Transverse colon (tissue), 4 donors: Measurements from ENCODE around the gene KRTAP10-6. TPM values are rescaled to one million over a fixed set of nuclear protein-coding genes. Genes with fewer than 3 reads are reported as not detected.
A peak's percentile ranks its signal among the peaks of the same experiment; 100 is the strongest.

Experiments
- DNase-seq: peaks from one replicate; pipeline ENCODE4 v3.0.0-alpha.2; 2019
- H3K27ac ChIP-seq, 4 donors: fragments of 200-600 bp; sonication (generic); 2 replicates each; pipeline ENCODE4 v1.5.1; 2016 to 2018; ENCODE audit warnings: inconsistent platforms in 4 of 4
- H3K27me3 ChIP-seq: fragments of 200-600 bp; sonication (generic); 2 replicates; pipeline ENCODE4 v1.5.1; 2017; ENCODE audit warnings: inconsistent platforms
- H3K36me3 ChIP-seq, 4 donors: fragments of 200-600 bp; sonication (generic); 2 replicates each; pipeline ENCODE4 v1.5.1; 2017 to 2019; ENCODE audit warnings: inconsistent platforms in 4 of 4
- H3K4me1 ChIP-seq, 4 donors: fragments of 200-600 bp; sonication (generic); 2 replicates each; pipeline ENCODE4 v1.5.1; 2017 to 2020; ENCODE audit warnings: inconsistent platforms in 4 of 4
- H3K4me3 ChIP-seq, 4 donors: fragments of 200-600 bp; sonication (generic); 1 replicate in 1 of 4; 2 replicates in 3 of 4; pipeline versions ENCODE4 v1.5.1 to v1.6.1; 2017 to 2019; ENCODE audit warnings: inconsistent platforms in 4 of 4
- H3K9me3 ChIP-seq, 2 donors: fragments of 200-600 bp; sonication (generic); 2 replicates each; pipeline ENCODE4 v1.5.1; 2017 to 2019; ENCODE audit warnings: inconsistent platforms in 2 of 2
- CTCF ChIP-seq, 5 experiments: fragments of 200-600 bp in 3 of 5; fragments of 450-650 bp in 2 of 5; sonication (generic) in 3 of 5; IDR thresholded peaks; 1 replicate in 2 of 5; 2 replicates in 3 of 5; pipeline ENCODE4 v1.5.1; 2016 to 2017; ENCODE audit warnings: antibody characterized with exemption in 5 of 5, inconsistent platforms in 3 of 5, mild to moderate bottlenecking in 2 of 5, moderate library complexity in 1 of 5
- EP300 ChIP-seq: sonication (generic); formaldehyde crosslinking; IDR thresholded peaks from one replicate; pipeline ENCODE4 v1.6.1; 2017; ENCODE audit warnings: antibody characterized with exemption, low read depth
- POLR2A ChIP-seq: fragments of 450-650 bp; IDR thresholded peaks from one replicate; pipeline ENCODE4 v1.6.1; 2016; ENCODE audit warnings: antibody characterized with exemption, mild to moderate bottlenecking, moderate library complexity
- POLR2AphosphoS5 ChIP-seq, 3 donors: sonication (generic); formaldehyde crosslinking; IDR thresholded peaks; one replicate each; pipeline ENCODE4 v1.6.1; 2016; ENCODE audit warnings: antibody characterized with exemption in 3 of 3
- WGBS, 2 donors: methylation state at CpG; one replicate each; pipeline ENCODE4 v1.1.5; 2018; ENCODE audit warnings: low coverage in 1 of 2; 5-methylcytosine and 5-hydroxymethylcytosine counted together
- in situ Hi-C, 4 donors: fragments of 200-750 bp; cut with MboI; loops; one replicate each; pipeline versions ENCODE4 v1.15.0 to v1.15.1; 2017; ENCODE audit warnings: low sequenced_read_pairs in 3 of 4, low pct_ligation_motif_present in 1 of 4, low pct_unique_long_range_greater_than_20kb in 1 of 4
- intact Hi-C: fragments of 100-400 bp; cut with DNase I; formaldehyde crosslinking; loops from one replicate; pipeline ENCODE4 v1.15.1; 2023; ENCODE audit warnings: low total_unique reads
- total RNA-seq, 4 donors: library from RNA; depleted of rRNA; stranded (reverse); fragments of >200 nt; gene quantifications; one replicate each; pipeline ENCODE4 v1.1.0, GENCODE V29; 2016

Gene KRTAP10-6
- total RNA-seq, 4 donors from 2014 or later = not detected

GRCh38 chr21:44625756-44626155 is 33.5 kb upstream of the KRTAP10-6 start:
- in situ Hi-C loops = no loop called here
- no peak for DNase-seq
- peaks cover 11% of the 10 kb centered on the region for H3K27me3 ChIP-seq
- WGBS, 2 donors = 82 to 85% methylated on average over 5 to 7 of the region's 7 CpGs
- intact Hi-C loops = no loop called here
- H3K4me3 ChIP-seq = no peak overlapping the region
- H3K36me3 ChIP-seq = no peaks in the 10 kb centered on the region
- TF ChIP-seq EP300 = no peak
- no peak for TF ChIP-seq POLR2AphosphoS5 (IDR thresholded peaks at IDR 0.05)
- no peak for TF ChIP-seq CTCF (IDR thresholded peaks at IDR 0.05)
- TF ChIP-seq POLR2A = no peak
- H3K4me1 ChIP-seq = no peaks in the 10 kb centered on the region
- H3K9me3 ChIP-seq = peaks cover 9 to 20% of the 10 kb centered on the region in 2 donors
- H3K27ac ChIP-seq = no peak overlapping the region

- no peaks in the 10 kb centered on the region for H3K36me3 ChIP-seq
- in situ Hi-C loops (no loop called here), intact Hi-C loops (no loop called here)
- peaks cover 0 to 3% (median 0%) of the 10 kb centered on the region in 4 donors for H3K4me1 ChIP-seq
- peaks cover 9 to 27% of the 10 kb centered on the region in 2 donors for H3K9me3 ChIP-seq
- peaks cover 5% of the 10 kb centered on the region for H3K27me3 ChIP-seq
- TF ChIP-seq POLR2A (no peak), EP300 (no peak), CTCF (IDR thresholded peaks at IDR 0.05) (no peak), POLR2AphosphoS5 (IDR thresholded peaks at IDR 0.05) (no peak)
- no peak overlapping the region for H3K4me3 ChIP-seq
- H3K27ac ChIP-seq = no peak overlapping the region
- no peak for DNase-seq
Measured at GRCh38 chr21:44623575-44623974, 31.3 kb upstream of the KRTAP10-6 start.

- in situ Hi-C loops = no loop called here
- intact Hi-C loops = no loop called here
- H3K4me3 ChIP-seq = no peak overlapping the region
- 86 to 92% methylated on average over 6 of the region's 6 CpGs for WGBS, 2 donors
- H3K27ac ChIP-seq = no peak overlapping the region
- H3K4me1 ChIP-seq = peaks cover 0 to 3% (median 0%) of the 10 kb centered on the region in 4 donors
- H3K27me3 ChIP-seq = no peaks in the 10 kb centered on the region
- no peaks in the 10 kb centered on the region for H3K36me3 ChIP-seq
- peaks cover 9 to 26% of the 10 kb centered on the region in 2 donors for H3K9me3 ChIP-seq
- DNase-seq = no peak
- TF ChIP-seq POLR2AphosphoS5 (IDR thresholded peaks at IDR 0.05) (no peak), POLR2A (no peak), CTCF (IDR thresholded peaks at IDR 0.05) (no peak), EP300 (no peak)
Measured at GRCh38 chr21:44619886-44620285, 27.6 kb upstream of the KRTAP10-6 start.

GRCh38 chr21:44618909-44619308 is 26.6 kb upstream of the KRTAP10-6 start:
- peaks cover 0 to 3% (median 0%) of the 10 kb centered on the region in 4 donors for H3K4me1 ChIP-seq
- no peaks in the 10 kb centered on the region for H3K36me3 ChIP-seq
- intact Hi-C loops (no loop called here), in situ Hi-C loops (no loop called here)
- peak overlapping the region in 2 of 4 donors; percentile 3 to 9 for H3K27ac ChIP-seq
- no peak for DNase-seq
- TF ChIP-seq CTCF (IDR thresholded peaks at IDR 0.05) = no peak
- no peak for TF ChIP-seq EP300
- no peak for TF ChIP-seq POLR2A
- no peak for TF ChIP-seq POLR2AphosphoS5 (IDR thresholded peaks at IDR 0.05)
- no peaks in the 10 kb centered on the region for H3K27me3 ChIP-seq
- H3K4me3 ChIP-seq = no peak overlapping the region
- WGBS, 2 donors = 65 to 100% methylated on average over 1 to 3 of the region's 3 CpGs
- peaks cover 9 to 17% of the 10 kb centered on the region in 2 donors for H3K9me3 ChIP-seq
